GM18517 (cell line): Measurements from ENCODE around the gene CDH22.

Experiments used
- ATAC-seq: cut with Tn5 transposase; IDR thresholded peaks from one replicate; pipeline ENCODE4 v1.9.1; 2021; ENCODE audit warnings: mild to moderate bottlenecking, moderate library complexity; ENCODE audit not compliant: unreplicated experiment

Gene CDH22

GRCh38 chr20:46300281-46300680 lies 8.0 kb downstream of the CDH22 start:
- ATAC-seq, result no peak

GRCh38 chr20:46299078-46299477 lies 9.2 kb downstream of the CDH22 start:
- ATAC-seq, result no peak

- ATAC-seq, result no peak
Observed at GRCh38 chr20:46298374-46298773, 9.9 kb downstream of the CDH22 start.

GRCh38 chr20:46296526-46297250 lies 11.6 kb downstream of the CDH22 start:
- no peak for ATAC-seq

- no peak for ATAC-seq
Observed at GRCh38 chr20:46293084-46293483, 15.2 kb downstream of the CDH22 start.

GRCh38 chr20:46291401-46291800 lies 16.9 kb downstream of the CDH22 start:
- no peak for ATAC-seq

- no peak for ATAC-seq
Observed at GRCh38 chr20:46289432-46289831, 18.9 kb downstream of the CDH22 start.

GRCh38 chr20:46286977-46287376 lies 21.3 kb downstream of the CDH22 start:
- no peak for ATAC-seq

GRCh38 chr20:46286382-46286781 lies 21.9 kb downstream of the CDH22 start:
- ATAC-seq, result no peak

- no peak for ATAC-seq
Observed at GRCh38 chr20:46285740-46286139, 22.6 kb downstream of the CDH22 start.

GRCh38 chr20:46285072-46285471 lies 23.2 kb downstream of the CDH22 start:
- no peak for ATAC-seq

GRCh38 chr20:46284040-46284427 lies 24.3 kb downstream of the CDH22 start:
- ATAC-seq, result no peak

GRCh38 chr20:46283426-46284039 lies 24.8 kb downstream of the CDH22 start:
- ATAC-seq, result no peak

- ATAC-seq, result no peak
Observed at GRCh38 chr20:46282669-46283068, 25.6 kb downstream of the CDH22 start.

GRCh38 chr20:46279103-46279502 lies 29.2 kb downstream of the CDH22 start:
- no peak for ATAC-seq

GRCh38 chr20:46277602-46278001 lies 30.7 kb downstream of the CDH22 start:
- no peak for ATAC-seq

- ATAC-seq, result no peak
Observed at GRCh38 chr20:46276531-46276930, 31.8 kb downstream of the CDH22 start.

- ATAC-seq, result no peak
Observed at GRCh38 chr20:46275091-46275490, 33.2 kb downstream of the CDH22 start.

GRCh38 chr20:46273717-46274116 lies 34.6 kb downstream of the CDH22 start:
- no peak for ATAC-seq

GRCh38 chr20:46272389-46273047 lies 35.8 kb downstream of the CDH22 start:
- no peak for ATAC-seq

- no peak for ATAC-seq
Observed at GRCh38 chr20:46270977-46271744, 37.1 kb downstream of the CDH22 start.
